Measurements from ENCODE around the gene CLCN1.

DNA sequence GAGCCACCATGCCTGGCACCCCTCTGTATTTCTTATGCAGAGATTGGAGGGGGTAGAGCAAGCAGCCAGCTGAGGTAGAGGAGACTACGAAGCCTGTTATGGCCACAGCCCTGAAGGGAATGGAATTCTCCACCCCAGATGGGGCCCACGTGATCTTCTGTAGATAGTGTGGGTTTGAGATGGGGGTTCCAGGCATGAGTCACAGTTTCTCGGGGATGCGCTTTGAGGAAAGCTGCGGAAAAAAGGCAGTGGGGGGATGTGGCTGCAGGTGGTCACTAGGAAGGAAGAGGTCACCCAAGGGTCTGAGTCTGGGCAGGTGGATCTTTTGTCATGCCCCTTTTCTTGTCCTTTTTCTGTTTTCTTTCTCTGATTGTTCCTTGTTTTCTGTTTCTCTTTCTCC is 35.1 kb downstream of the CLCN1 start:
- TF ChIP-seq POLR2A (IDR thresholded peaks at IDR 0.05; ENCODE audit: low read length) = no peak
- TF ChIP-seq GATA1 (IDR thresholded peaks at IDR 0.05; ENCODE audit: low read depth, low read length) = no peak

All from erythroblast (primary cell).